Neural cell (in vitro differentiated cells): ENCODE results near the gene SPTSSA. TPM values are rescaled to one million over a fixed set of nuclear protein-coding genes. Genes with fewer than 3 reads are reported as not detected.

Source experiments
- H2AFZ ChIP-seq: fragments of 200-600, 300-800 bp; sonication (generic), shearing (Covaris generic); 2 replicates; pipeline ENCODE4 v1.6.0; 2014; ENCODE audit warnings: low read depth, mild to moderate bottlenecking, antibody characterized with exemption, low read length, moderate library complexity
- H3F3A ChIP-seq: fragments of 200-600 bp; shearing (Covaris generic); 2 replicates; pipeline ENCODE4 v1.6.1; 2016; ENCODE audit warnings: mild to moderate bottlenecking, moderate library complexity, mixed read lengths, antibody characterized with exemption, low read length; ENCODE audit not compliant: insufficient read depth, poor library complexity, severe bottlenecking
- H3K27ac ChIP-seq: fragments of 200-600, 300-800 bp; sonication (generic), shearing (Covaris generic); 2 replicates; pipeline ENCODE4 v1.5.1; 2014; ENCODE audit warnings: mild to moderate bottlenecking, low read length, moderate library complexity
- H3K27me3 ChIP-seq: fragments of 300-800, 200-600 bp; sonication (generic), shearing (Covaris generic); 2 replicates; pipeline ENCODE4 v1.6.0; 2014; ENCODE audit warnings: mild to moderate bottlenecking, low read depth, low read length, moderate library complexity; ENCODE audit not compliant: insufficient read depth
- H3K36me3 ChIP-seq: fragments of 300-800, 200-600 bp; sonication (generic), shearing (Covaris generic); 2 replicates; pipeline ENCODE4 v1.5.1; 2014; ENCODE audit warnings: mild to moderate bottlenecking, antibody characterized with exemption, low read length, moderate library complexity; ENCODE audit not compliant: insufficient read depth
- H3K4me2 ChIP-seq: fragments of 300-800, 200-600 bp; sonication (generic), shearing (Covaris generic); 2 replicates; pipeline ENCODE4 v1.6.0; 2014; ENCODE audit warnings: mild to moderate bottlenecking, low read length
- H3K4me3 ChIP-seq: fragments of 300-800, 200-600 bp; sonication (generic), shearing (Covaris generic); 2 replicates; pipeline ENCODE4 v1.5.1; 2014; ENCODE audit warnings: mild to moderate bottlenecking, low read length, moderate library complexity
- H3K79me2 ChIP-seq: fragments of 200-600 bp; shearing (Covaris generic); replicated peaks from 2 replicates; pipeline ENCODE4 v1.6.0; 2014; ENCODE audit warnings: mild to moderate bottlenecking, low read length, moderate library complexity; ENCODE audit not compliant: insufficient read depth
- H3K9ac ChIP-seq: fragments of 300-800, 200-600 bp; sonication (generic), shearing (Covaris generic); 2 replicates; pipeline ENCODE4 v1.6.1; 2016; ENCODE audit warnings: mild to moderate bottlenecking, low read length, mixed read lengths
- H3K9me2 ChIP-seq: fragments of 200-600 bp; shearing (Covaris generic); 2 replicates; pipeline ENCODE4 v1.6.1; 2016; ENCODE audit warnings: mild to moderate bottlenecking, low read length, mixed read lengths; ENCODE audit not compliant: insufficient read depth
- H3K9me3 ChIP-seq: fragments of 200-600, 300-800 bp; sonication (generic), shearing (Covaris generic); 2 replicates; pipeline ENCODE4 v1.6.1; 2016; ENCODE audit warnings: mild to moderate bottlenecking, mixed run types, low read length, moderate library complexity, mixed read lengths
- H4K20me1 ChIP-seq: fragments of 200-600 bp; shearing (Covaris generic); 2 replicates; pipeline ENCODE4 v1.6.1; 2016; ENCODE audit warnings: mild to moderate bottlenecking, mixed run types; ENCODE audit not compliant: insufficient read depth
- CTCF ChIP-seq: fragments of 450-650 bp; IDR thresholded peaks from 2 replicates; pipeline ENCODE4 v1.5.1; 2014; ENCODE audit warnings: antibody characterized with exemption, mild to moderate bottlenecking, moderate library complexity; ENCODE audit not compliant: poor library complexity, severe bottlenecking
- EP300 ChIP-seq: fragments of 450-650 bp; conservative IDR thresholded peaks from 2 replicates; pipeline ENCODE4 v1.6.1; 2014; ENCODE audit warnings: antibody characterized with exemption, mild to moderate bottlenecking, moderate library complexity; ENCODE audit not compliant: poor library complexity, severe bottlenecking
- EZH2 ChIP-seq: fragments of 200-600, 300-800 bp; shearing (Covaris generic), sonication (generic); IDR thresholded peaks from 2 replicates; pipeline ENCODE4 v1.6.1; 2014; ENCODE audit warnings: antibody characterized with exemption, low read length, borderline replicate concordance, mild to moderate bottlenecking; ENCODE audit not compliant: insufficient read depth, poor library complexity, severe bottlenecking
- MXI1 ChIP-seq: fragments of 450-650 bp; conservative IDR thresholded peaks from 2 replicates; pipeline ENCODE4 v1.6.1; 2014; ENCODE audit warnings: antibody characterized with exemption, mild to moderate bottlenecking; ENCODE audit not compliant: poor library complexity, severe bottlenecking
- POLR2AphosphoS5 ChIP-seq: IDR thresholded peaks from 2 replicates; pipeline ENCODE4 v1.6.1; 2012
- RAD21 ChIP-seq: fragments of 450-650 bp; conservative IDR thresholded peaks from 2 replicates; pipeline ENCODE4 v1.6.1; 2014; ENCODE audit warnings: antibody characterized with exemption, mild to moderate bottlenecking, moderate library complexity
- REST ChIP-seq: IDR thresholded peaks from 2 replicates; pipeline ENCODE4 v1.6.1; 2012; ENCODE audit warnings: borderline replicate concordance
- SMC3 ChIP-seq: fragments of 450-650 bp; conservative IDR thresholded peaks from 2 replicates; pipeline ENCODE4 v1.6.1; 2014; ENCODE audit warnings: antibody characterized with exemption, mild to moderate bottlenecking, moderate library complexity; ENCODE audit not compliant: poor library complexity
- TAF1 ChIP-seq: IDR thresholded peaks from 2 replicates; pipeline ENCODE4 v1.6.1; 2012; ENCODE audit warnings: low read depth
- polyA plus RNA-seq: library from polyadenylated mRNA; depleted of rRNA; stranded (reverse); fragments of >200 nt; gene quantifications from 2 replicates; pipeline ENCODE4 v1.2.3, GENCODE V29; 2014

SPTSSA gene
- polyA plus RNA-seq, 1 donor from 2014 or later, result 16.0 TPM

GRCh38 chr14:34407951-34408350 is 54.1 kb downstream of the SPTSSA start:
- H3K27me3 ChIP-seq, result no peaks in the 10 kb centered on the region
- H3K79me2 ChIP-seq, result no peaks in the 10 kb centered on the region
- no peaks in the 10 kb centered on the region for H3F3A ChIP-seq
- H3K4me2 ChIP-seq, result no peak overlapping the region
- no peaks in the 10 kb centered on the region for H3K9me3 ChIP-seq
- no peaks in the 10 kb centered on the region for H4K20me1 ChIP-seq
- no peak overlapping the region for H2AFZ ChIP-seq
- H3K27ac ChIP-seq, result no peak overlapping the region
- no peaks in the 10 kb centered on the region for H3K9me2 ChIP-seq
- no peak overlapping the region for H3K9ac ChIP-seq
- no peak for TF ChIP-seq EZH2
- H3K36me3 ChIP-seq, result no peaks in the 10 kb centered on the region
- H3K4me3 ChIP-seq, result no peak overlapping the region

GRCh38 chr14:34404416-34404815 is 57.6 kb downstream of the SPTSSA start:
- Histone ChIP-seq H3K9me3 (no peaks in the 10 kb centered on the region), H3K9me2 (no peaks in the 10 kb centered on the region), H4K20me1 (no peaks in the 10 kb centered on the region), H3K27ac (no peak overlapping the region), H3K27me3 (no peaks in the 10 kb centered on the region), H2AFZ (no peak overlapping the region), H3K4me2 (no peak overlapping the region), H3K79me2 (no peaks in the 10 kb centered on the region), H3F3A (no peaks in the 10 kb centered on the region), H3K36me3 (no peaks in the 10 kb centered on the region), H3K4me3 (no peak overlapping the region), H3K9ac (no peak overlapping the region)
- TF ChIP-seq RAD21, result no peak
- TF ChIP-seq CTCF, result no peak
- no peak for TF ChIP-seq TAF1
- no peak for TF ChIP-seq POLR2AphosphoS5
- TF ChIP-seq SMC3, result no peak
- no peak for TF ChIP-seq MXI1
- TF ChIP-seq REST, result no peak
- no peak for TF ChIP-seq EZH2
- no peak for TF ChIP-seq EP300

- Histone ChIP-seq H3K9me3 (no peaks in the 10 kb centered on the region), H3K27ac (no peak overlapping the region), H3K4me2 (no peak overlapping the region), H3K27me3 (no peaks in the 10 kb centered on the region), H3F3A (no peaks in the 10 kb centered on the region), H2AFZ (no peak overlapping the region), H3K9ac (no peak overlapping the region), H3K4me3 (no peak overlapping the region), H3K79me2 (no peaks in the 10 kb centered on the region), H4K20me1 (no peaks in the 10 kb centered on the region), H3K36me3 (no peaks in the 10 kb centered on the region), H3K9me2 (no peaks in the 10 kb centered on the region)
- TF ChIP-seq REST (no peak), TAF1 (no peak), POLR2AphosphoS5 (no peak), CTCF (no peak)
Observed at GRCh38 chr14:34403646-34404045, 58.4 kb downstream of the SPTSSA start.
